GM21515 (cell line): ENCODE results near the gene ANKRD40CL.

Experiments
- ATAC-seq: cut with Tn5 transposase; IDR thresholded peaks from one replicate; pipeline ENCODE4 v1.9.1; 2021; ENCODE audit not compliant: unreplicated experiment

ANKRD40CL gene

DNA sequence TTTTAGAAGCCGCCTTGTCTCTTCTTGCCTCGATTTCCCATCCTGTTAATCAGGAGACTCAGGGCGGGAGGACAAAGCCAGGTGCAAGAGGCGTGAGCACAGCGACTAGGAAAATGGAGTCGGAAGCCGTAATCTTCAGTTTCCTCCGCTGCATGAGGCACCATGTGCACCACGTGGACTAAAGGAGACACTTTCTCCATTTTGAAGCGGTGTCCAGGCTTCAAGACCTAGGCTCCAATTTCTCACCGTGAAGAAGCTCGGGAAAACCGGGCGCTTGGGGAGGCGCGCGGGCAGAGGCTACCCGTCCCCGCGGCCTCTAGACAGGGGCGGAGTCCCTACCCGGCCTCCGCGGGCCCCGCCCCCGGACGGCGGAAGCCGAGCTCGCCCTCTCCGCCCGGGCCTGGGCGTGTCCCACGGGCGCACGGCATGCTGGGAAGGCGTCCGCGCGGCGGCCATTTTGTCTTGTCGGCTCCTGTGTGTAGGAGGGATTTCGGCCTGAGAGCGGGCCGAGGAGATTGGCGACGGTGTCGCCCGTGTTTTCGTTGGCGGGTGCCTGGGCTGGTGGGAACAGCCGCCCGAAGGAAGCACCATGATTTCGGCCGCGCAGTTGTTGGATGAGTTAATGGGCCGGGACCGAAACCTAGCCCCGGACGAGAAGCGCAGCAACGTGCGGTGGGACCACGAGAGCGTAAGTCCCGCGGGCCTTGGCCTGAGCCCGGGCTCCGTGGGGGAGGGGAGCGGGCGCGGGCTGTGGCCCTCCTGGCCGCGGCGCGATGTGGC is 48.0 kb downstream of the ANKRD40CL start, which contains the start of gene LUC7L3:
Gene LUC7L3 (plus strand): TSS at position 460 of the 780 bp plus-strand sequence. CDS start 130 bp downstream, at position 590.
- peak; percentile 92 for ATAC-seq

DNA sequence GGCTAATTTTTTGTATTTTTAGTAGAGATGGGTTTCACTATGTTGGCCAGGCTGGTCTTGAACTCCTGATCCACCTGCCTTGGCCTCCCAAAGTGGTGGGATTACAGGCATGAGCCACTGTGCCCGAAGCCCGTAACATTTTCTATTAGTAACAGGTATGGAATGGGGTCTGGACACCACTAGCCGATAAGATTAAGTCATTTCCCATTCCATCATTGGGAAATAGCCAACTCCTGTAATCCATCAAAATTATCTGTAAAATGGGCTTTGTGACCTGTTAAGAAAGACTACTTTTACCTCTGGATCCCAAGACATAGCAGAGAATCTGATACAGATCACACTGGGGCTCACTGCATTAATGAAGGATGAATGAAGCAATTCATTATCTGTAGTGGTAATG is 51.8 kb downstream of the ANKRD40CL start:
- ATAC-seq, result no peak

- no peak for ATAC-seq
Observed at GRCh38 chr17:50712641-50713040, 54.7 kb downstream of the ANKRD40CL start.
